ENCODE measurements around the gene SFPQ. TPM values are rescaled to one million over a fixed set of nuclear protein-coding genes. Genes with fewer than 3 reads are reported as not detected.
"Not testable (repeated sequence)": the region's sequence is repeated elsewhere in the genome, so short reads cannot be mapped to it uniquely, and the experiment has no call there.

SFPQ gene
- total and polyA plus RNA-seq, 2 of the 8 experiments (the other 6 are each of a cell fraction or from before 2014, with no cell fraction given) = 118 to 469 TPM

DNA sequence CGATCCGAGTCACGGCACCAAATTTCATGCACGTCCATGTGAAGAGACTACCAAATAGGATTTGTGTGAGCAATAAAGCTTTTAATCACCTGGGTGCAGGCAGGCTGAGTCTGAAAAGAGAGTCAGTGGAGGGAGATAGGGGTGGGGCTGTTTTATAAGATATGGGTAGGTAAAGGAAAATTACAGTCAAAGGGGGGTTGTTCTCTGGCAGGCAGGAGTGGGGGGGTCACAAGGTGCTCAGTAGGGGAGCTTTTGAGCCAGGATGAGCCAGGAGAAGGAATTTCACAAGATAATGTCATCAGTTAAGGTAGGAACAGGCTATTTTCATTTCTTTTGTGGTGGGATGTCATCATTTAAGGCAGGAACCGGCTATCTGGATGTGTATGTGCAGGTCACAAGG is 55.4 kb downstream of the SFPQ start:
- FAIRE-seq; H3K18ac ChIP-seq (ENCODE audit: extremely low read depth, low read length); H4K5ac ChIP-seq (ENCODE audit: insufficient read length, low read depth, low read length); H2BK5ac ChIP-seq (ENCODE audit: low read depth, low read length); H2BK15ac ChIP-seq (ENCODE audit: low read length); POLR2A ChIA-PET (ENCODE audit: partially characterized antibody); H3K9ac ChIP-seq (replicated peaks in 1 of 4; ENCODE audit: extremely low read depth in 1 of 4, low read depth in 3 of 4, low read length in 3 of 4); H3K4me1 ChIP-seq (replicated peaks in 1 of 4; ENCODE audit: control insufficient read depth in 3 of 4, insufficient read depth in 4 of 4, low read length in 3 of 4); H2BK120ac ChIP-seq (replicated peaks; ENCODE audit: low read depth, low read length); H3K9me3 ChIP-seq (ENCODE audit: insufficient read depth in 2 of 2, low read depth in 1 of 2, low read length in 1 of 2); H4K91ac ChIP-seq (replicated peaks; ENCODE audit: insufficient read length, low read length); H3K23me2 ChIP-seq (ENCODE audit: low read depth, low read length); H2AK5ac ChIP-seq (ENCODE audit: low read depth, low read length); H3K14ac ChIP-seq (ENCODE audit: insufficient read length); H3K23ac ChIP-seq (ENCODE audit: insufficient read length); H3K4ac ChIP-seq (replicated peaks; ENCODE audit: insufficient read length, low read depth, low read length); H3K79me2 ChIP-seq (ENCODE audit: control insufficient read depth in 1 of 2, insufficient read depth in 2 of 2, low read length in 2 of 2); H2BK20ac ChIP-seq (ENCODE audit: low read length); H2AFZ ChIP-seq (ENCODE audit: low read length); H3K4me3 ChIP-seq (ENCODE audit: extremely low read depth in 1 of 4, insufficient read depth in 2 of 4, low read depth in 3 of 4, low read length in 4 of 4); DNase-seq (ENCODE audit: low read depth in 1 of 2, low spot score in 2 of 2); H3K27me3 ChIP-seq (replicated peaks in 1 of 4; ENCODE audit: control insufficient read depth in 3 of 4, extremely low read depth in 1 of 4, insufficient read depth in 3 of 4, low read length in 3 of 4); H2BK12ac ChIP-seq (ENCODE audit: low read depth, low read length); H3K4me2 ChIP-seq (ENCODE audit: insufficient read depth in 1 of 2, low read depth in 2 of 2, low read length in 2 of 2); H3K27ac ChIP-seq (ENCODE audit: low read depth, low read length); H3K79me1 ChIP-seq (ENCODE audit: low read depth, low read length); H4K8ac ChIP-seq (ENCODE audit: extremely low read depth, insufficient read depth, low read length); H3K56ac ChIP-seq (replicated peaks; ENCODE audit: insufficient read length, low read depth, low read length); CTCF ChIA-PET (ENCODE audit: partially characterized antibody); H4K20me1 ChIP-seq (replicated peaks in 1 of 2; ENCODE audit: control insufficient read depth in 1 of 2, insufficient read depth in 2 of 2, low read length in 2 of 2); H3K36me3 ChIP-seq (ENCODE audit: control insufficient read depth in 2 of 4, insufficient read depth in 4 of 4, low read length in 3 of 4): not testable (repeated sequence)
- WGBS, 2 experiments (ENCODE audit: extremely low coverage in 1 of 2, insufficient coverage in 1 of 2, insufficient read length in 1 of 2, insufficient replicate concordance in 2 of 2, low coverage in 1 of 2, low lambda C conversion rate in 2 of 2, missing lambda C conversion rate in 1 of 2) = 93% methylated on average over 5 of the region's 5 CpGs; no CpG with 5 or more reads in 1 of the 2 experiments
